ENCODE data around the gene EPN2.

DNA sequence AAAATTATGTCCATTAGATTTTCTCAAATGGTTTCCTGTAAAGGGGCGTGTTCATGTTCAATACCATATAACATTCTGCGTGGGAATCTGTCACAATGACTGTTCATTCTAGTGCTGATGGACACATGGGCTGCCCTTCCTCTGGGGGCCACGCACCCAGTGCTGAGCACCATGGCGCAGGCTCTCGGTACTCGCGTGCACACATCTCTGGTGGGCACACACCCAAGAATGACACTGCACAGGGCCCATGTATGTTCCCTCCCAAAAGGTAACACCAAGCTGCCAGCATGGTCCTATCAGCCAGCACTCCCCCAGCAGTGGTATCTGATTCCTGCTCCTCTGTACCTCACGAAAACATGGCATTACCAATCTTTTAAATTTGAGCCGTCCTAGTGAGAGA lies 111.6 kb downstream of the EPN2 start:
- TF ChIP-seq, protein P1, sequence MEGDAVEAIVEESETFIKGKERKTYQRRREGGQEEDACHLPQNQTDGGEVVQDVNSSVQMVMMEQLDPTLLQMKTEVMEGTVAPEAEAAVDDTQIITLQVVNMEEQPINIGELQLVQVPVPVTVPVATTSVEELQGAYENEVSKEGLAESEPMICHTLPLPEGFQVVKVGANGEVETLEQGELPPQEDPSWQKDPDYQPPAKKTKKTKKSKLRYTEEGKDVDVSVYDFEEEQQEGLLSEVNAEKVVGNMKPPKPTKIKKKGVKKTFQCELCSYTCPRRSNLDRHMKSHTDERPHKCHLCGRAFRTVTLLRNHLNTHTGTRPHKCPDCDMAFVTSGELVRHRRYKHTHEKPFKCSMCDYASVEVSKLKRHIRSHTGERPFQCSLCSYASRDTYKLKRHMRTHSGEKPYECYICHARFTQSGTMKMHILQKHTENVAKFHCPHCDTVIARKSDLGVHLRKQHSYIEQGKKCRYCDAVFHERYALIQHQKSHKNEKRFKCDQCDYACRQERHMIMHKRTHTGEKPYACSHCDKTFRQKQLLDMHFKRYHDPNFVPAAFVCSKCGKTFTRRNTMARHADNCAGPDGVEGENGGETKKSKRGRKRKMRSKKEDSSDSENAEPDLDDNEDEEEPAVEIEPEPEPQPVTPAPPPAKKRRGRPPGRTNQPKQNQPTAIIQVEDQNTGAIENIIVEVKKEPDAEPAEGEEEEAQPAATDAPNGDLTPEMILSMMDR (IDR thresholded peaks at IDR 0.05; ENCODE audit: insufficient read depth, low read length, poor library complexity, severe bottlenecking), result no peak
- no peak for TF ChIP-seq EZH2phosphoT487 (conservative IDR thresholded peaks at IDR 0.05; ENCODE audit: low read length)

Measured in SU-DHL-6 (cell line).